Smooth muscle cell of trachea (primary cell): ENCODE data around the gene ZSCAN5A. TPM values are rescaled to one million over a fixed set of nuclear protein-coding genes. Genes with fewer than 3 reads are reported as not detected.

Source experiments
- total RNA-seq: library from RNA; depleted of rRNA; stranded (reverse); fragments of >200 nt; gene quantifications from 2 replicates; pipeline ENCODE4 v1.2.1, GENCODE V29; 2014

ZSCAN5A gene, protein sequence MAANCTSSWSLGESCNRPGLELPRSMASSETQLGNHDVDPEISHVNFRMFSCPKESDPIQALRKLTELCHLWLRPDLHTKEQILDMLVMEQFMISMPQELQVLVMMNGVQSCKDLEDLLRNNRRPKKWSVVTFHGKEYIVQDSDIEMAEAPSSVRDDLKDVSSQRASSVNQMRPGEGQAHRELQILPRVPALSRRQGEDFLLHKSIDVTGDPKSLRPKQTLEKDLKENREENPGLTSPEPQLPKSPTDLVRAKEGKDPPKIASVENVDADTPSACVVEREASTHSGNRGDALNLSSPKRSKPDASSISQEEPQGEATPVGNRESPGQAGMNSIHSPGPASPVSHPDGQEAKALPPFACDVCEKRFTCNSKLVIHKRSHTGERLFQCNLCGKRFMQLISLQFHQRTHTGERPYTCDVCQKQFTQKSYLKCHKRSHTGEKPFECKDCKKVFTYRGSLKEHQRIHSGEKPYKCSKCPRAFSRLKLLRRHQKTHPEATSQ
- total RNA-seq: 10.5 and 11.2 TPM in 2 replicates

DNA sequence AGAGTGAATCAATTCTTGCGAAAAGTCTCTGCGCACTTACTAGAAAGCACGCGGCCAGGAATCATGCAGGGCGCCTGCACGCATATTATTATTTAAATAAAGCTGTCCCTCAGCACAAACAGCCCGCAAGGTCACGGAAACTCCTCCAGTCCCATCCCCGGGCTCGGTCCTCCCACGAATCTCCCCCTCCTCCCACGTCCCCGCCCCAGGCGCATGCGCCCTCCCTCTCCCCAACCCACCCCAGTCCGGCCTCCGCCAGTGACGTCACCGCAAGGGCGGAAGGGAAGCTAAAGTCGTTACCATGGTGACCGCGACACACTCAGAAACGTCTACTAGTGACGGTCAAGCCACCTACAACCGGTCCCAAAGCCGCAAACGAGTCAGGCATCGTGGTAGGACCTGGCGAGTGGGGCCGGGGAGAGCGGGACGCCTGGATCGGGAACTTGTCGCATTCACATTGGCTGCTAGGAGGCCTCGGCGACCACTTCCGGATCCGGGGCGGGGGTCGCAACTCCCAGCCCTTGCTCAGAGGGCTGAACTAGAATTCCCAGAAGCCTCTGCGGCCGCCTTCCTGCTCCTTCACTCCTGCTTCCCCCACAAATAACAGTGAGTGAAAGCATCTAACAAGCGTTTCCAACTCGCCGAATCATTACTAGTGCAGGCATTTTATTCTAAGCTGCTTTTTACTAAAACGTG lies at the start of gene ZSCAN5A:
Gene ZSCAN5A, minus strand, starts transcription at position 459 of the 696 bp plus-strand sequence. CDS start 89,793 bp downstream, outside the sequence.

DNA sequence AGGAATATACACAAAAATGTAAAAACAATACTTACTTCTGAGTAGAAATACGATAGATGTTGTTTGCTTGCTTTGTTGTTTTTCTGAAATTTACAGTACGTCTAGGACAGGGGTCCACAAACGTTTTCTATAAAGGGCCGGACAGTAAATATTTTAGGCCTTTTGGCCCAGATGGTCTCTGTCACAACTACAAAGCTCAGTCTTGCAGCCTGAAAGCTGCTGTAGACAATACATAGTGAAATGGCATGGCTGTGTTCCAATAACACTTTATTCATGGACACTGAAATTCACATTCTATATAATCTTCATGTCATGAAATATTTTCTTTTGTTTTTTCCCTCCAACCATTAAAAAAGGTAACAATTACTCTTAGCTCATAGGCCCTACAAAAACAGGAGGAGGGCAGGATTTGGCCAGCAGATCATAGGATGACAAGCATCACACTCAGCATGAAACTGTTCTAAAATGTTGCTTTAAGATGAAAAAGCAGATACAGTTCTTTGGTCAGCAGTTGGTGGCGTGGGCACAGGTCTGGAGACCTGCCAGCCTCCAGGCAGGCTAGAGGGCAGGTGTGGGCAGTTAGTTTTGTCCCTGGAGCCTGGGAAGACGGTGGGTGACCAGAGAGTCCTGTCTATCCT lies 42.4 kb downstream of the ZSCAN5A start, which contains the start of gene EDDM13:
Gene EDDM13, plus strand, starts transcription at position 588 of the 638 bp plus-strand sequence. CDS start 87 bp downstream, outside the sequence.

DNA sequence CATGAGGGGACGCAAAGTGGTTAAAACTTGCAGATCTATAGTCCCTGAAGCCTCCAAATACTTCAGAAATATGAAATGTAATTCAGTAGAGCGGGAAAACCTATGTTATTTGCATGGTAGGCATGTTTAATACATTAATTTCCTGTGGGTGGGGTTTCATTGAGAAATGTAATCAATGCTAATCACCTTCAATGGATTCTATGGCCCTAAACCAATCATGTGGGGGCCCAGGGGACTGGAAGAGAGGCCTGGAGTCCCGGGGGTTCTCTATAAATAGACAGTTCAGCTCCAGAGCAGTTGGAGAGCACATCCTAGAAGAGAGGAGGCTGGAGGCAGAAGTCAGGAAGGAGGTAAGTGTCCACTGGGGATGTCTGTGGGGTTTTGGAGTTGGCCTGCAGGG lies 112.7 kb downstream of the ZSCAN5A start, which contains the start of gene ZSCAN5C:
Gene ZSCAN5C, plus strand, starts transcription at position 301 of the 400 bp plus-strand sequence. CDS start 3,641 bp downstream, outside the sequence.

DNA sequence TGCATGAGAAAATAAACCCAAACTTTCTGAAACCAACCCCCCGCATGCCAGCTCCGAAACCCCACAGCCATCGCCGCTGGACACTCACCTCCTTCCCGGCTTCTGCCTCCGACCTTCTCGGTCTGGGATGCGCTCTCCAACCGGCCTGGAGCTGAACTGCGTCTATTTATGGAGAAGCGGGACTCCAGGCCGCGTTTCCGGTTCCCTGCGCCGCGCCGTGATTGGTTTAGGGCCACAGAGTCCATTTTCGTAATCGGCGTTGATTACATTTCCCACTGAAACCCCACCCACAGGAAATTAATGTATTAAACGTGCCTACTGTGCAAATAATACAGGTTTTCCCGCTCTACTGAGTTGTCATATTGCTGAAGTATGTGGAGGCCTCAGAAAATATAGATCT lies 117.0 kb downstream of the ZSCAN5A start, which contains the start of gene ZSCAN5B:
Gene ZSCAN5B, minus strand, starts transcription at position 138 of the 400 bp plus-strand sequence. CDS start 4,731 bp downstream, outside the sequence.

DNA sequence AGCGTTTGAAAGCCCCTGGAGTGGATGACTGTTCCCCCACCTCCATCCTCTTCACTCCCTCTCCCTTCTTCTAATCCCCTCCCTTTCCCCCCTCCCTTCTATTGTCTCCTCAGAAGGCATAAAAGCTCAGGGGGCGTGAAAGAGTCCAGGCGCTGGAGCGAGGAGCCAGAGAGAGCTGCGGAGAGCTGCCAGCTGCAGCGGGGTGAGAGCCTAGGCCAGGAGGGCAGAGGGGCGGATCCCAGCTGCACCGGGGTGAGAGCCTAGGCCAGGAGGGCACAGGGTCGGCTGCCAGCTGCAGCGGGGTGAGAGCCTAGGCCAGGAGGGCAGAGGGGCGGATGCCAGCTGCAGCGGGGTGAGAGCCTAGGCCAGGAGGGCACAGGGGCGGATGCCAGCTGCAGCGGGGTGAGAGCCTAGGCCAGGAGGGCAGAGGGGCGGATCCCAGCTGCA lies 138.8 kb downstream of the ZSCAN5A start, which contains the start of gene GALP:
Gene GALP, plus strand, starts transcription at position 148 of the 447 bp plus-strand sequence. CDS start 1,101 bp downstream, outside the sequence.

Other genes starting within 250 kb of the ZSCAN5A start
- 24.6 and 49.1 TPM in 2 replicates for gene ZNF787, start 193.5 kb downstream of the ZSCAN5A start, total RNA-seq
- gene ZNF444, start 173.6 kb downstream of the ZSCAN5A start, total RNA-seq: 21.7 and 27.6 TPM in 2 replicates
- not detected in 2 replicates for gene GALP, start 138.8 kb downstream of the ZSCAN5A start, total RNA-seq
- gene ZSCAN5B, start 117.1 kb downstream of the ZSCAN5A start, total RNA-seq: 0.17 TPM in 1 of 2 replicates, not detected in the other
- not detected in 2 replicates for gene ZSCAN5C, start 112.6 kb downstream of the ZSCAN5A start, total RNA-seq
- gene EDDM13, start 42.1 kb downstream of the ZSCAN5A start, total RNA-seq: not detected in 2 replicates
- gene ZNF582, start 78.7 kb upstream of the ZSCAN5A start, total RNA-seq: 2.6 and 3.6 TPM in 2 replicates
- 5.7 and 5.8 TPM in 2 replicates for gene ZNF583, start 89.5 kb upstream of the ZSCAN5A start, total RNA-seq
- 3.9 and 7.6 TPM in 2 replicates for gene ZNF667, start 162.5 kb upstream of the ZSCAN5A start, total RNA-seq
- gene ZNF471, start 193.0 kb upstream of the ZSCAN5A start, total RNA-seq: 5.0 and 5.7 TPM in 2 replicates
- gene ZFP28, start 224.1 kb upstream of the ZSCAN5A start, total RNA-seq: 9.9 and 13.1 TPM in 2 replicates